NB4 (cell line): ENCODE data around the gene LSM11.
A peak's percentile ranks its signal among the peaks of the same experiment; 100 is the strongest.

Experiments
- DNase-seq: peaks from one replicate; pipeline ENCODE4 v3.0.0; 2010; ENCODE audit warnings: low read depth
- H3K4me3 ChIP-seq: one replicate; pipeline ENCODE4 v1.5.1; 2011; ENCODE audit warnings: mild to moderate bottlenecking, low read depth, low read length, moderate library complexity
- MAX ChIP-seq: IDR thresholded peaks from 2 replicates; pipeline ENCODE4 v1.6.1; 2011; ENCODE audit warnings: low read depth, low read length
- MYC ChIP-seq: IDR thresholded peaks from 2 replicates; pipeline ENCODE4 v1.6.1; 2011; ENCODE audit warnings: low read depth, low read length
- POLR2A ChIP-seq: IDR thresholded peaks from 2 replicates; pipeline ENCODE4 v1.6.1; 2011; ENCODE audit warnings: mild to moderate bottlenecking; ENCODE audit not compliant: insufficient read length; ENCODE audit errors: extremely low read depth
- TF ChIP-seq, protein P1 (sequence below): IDR thresholded peaks from one replicate; pipeline ENCODE4 v1.5.1; 2012; ENCODE audit warnings: low read depth, low read length

Gene LSM11

DNA sequence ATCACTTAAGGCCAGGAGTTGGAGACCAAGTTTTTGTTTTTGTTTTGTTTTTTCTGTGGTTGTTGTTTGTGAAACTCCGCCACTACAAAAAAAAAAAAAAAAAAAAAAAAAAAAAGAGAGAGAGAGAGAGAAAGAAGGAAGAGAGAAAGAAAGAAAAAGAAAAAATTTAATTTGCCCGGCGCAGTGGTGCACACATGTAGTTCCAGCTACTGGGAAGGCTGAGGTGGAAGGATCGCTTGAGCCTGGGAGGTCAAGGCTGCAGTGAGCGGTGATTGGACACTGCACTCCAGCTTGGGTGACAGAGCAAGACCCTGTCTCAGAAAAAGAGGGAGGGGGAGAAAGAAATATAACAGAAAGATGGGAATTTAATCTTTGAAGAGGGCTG, 11.4 kb upstream of the LSM11 start:
- peak overlapping the region; percentile 89 for H3K4me3 ChIP-seq
- TF ChIP-seq MAX (no peak), MYC (no peak), POLR2A (no peak)
- TF ChIP-seq, protein P1, sequence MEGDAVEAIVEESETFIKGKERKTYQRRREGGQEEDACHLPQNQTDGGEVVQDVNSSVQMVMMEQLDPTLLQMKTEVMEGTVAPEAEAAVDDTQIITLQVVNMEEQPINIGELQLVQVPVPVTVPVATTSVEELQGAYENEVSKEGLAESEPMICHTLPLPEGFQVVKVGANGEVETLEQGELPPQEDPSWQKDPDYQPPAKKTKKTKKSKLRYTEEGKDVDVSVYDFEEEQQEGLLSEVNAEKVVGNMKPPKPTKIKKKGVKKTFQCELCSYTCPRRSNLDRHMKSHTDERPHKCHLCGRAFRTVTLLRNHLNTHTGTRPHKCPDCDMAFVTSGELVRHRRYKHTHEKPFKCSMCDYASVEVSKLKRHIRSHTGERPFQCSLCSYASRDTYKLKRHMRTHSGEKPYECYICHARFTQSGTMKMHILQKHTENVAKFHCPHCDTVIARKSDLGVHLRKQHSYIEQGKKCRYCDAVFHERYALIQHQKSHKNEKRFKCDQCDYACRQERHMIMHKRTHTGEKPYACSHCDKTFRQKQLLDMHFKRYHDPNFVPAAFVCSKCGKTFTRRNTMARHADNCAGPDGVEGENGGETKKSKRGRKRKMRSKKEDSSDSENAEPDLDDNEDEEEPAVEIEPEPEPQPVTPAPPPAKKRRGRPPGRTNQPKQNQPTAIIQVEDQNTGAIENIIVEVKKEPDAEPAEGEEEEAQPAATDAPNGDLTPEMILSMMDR, result no peak
- no peak for DNase-seq

GRCh38 chr5:157732596-157733262, 10.8 kb upstream of the LSM11 start:
- no peak for DNase-seq
- TF ChIP-seq, protein P1, result no peak
- TF ChIP-seq POLR2A (no peak), MYC (no peak), MAX (no peak)
- H3K4me3 ChIP-seq, result no peak overlapping the region

GRCh38 chr5:157734436-157734835, 9.1 kb upstream of the LSM11 start:
- DNase-seq, result no peak
- H3K4me3 ChIP-seq, result no peak overlapping the region
- TF ChIP-seq POLR2A, result no peak
- no peak for TF ChIP-seq MAX
- no peak for TF ChIP-seq MYC
- TF ChIP-seq, protein P1, result no peak

- DNase-seq, result no peak
- no peak overlapping the region for H3K4me3 ChIP-seq
Observed at GRCh38 chr5:157735991-157736390, 7.5 kb upstream of the LSM11 start.

DNA sequence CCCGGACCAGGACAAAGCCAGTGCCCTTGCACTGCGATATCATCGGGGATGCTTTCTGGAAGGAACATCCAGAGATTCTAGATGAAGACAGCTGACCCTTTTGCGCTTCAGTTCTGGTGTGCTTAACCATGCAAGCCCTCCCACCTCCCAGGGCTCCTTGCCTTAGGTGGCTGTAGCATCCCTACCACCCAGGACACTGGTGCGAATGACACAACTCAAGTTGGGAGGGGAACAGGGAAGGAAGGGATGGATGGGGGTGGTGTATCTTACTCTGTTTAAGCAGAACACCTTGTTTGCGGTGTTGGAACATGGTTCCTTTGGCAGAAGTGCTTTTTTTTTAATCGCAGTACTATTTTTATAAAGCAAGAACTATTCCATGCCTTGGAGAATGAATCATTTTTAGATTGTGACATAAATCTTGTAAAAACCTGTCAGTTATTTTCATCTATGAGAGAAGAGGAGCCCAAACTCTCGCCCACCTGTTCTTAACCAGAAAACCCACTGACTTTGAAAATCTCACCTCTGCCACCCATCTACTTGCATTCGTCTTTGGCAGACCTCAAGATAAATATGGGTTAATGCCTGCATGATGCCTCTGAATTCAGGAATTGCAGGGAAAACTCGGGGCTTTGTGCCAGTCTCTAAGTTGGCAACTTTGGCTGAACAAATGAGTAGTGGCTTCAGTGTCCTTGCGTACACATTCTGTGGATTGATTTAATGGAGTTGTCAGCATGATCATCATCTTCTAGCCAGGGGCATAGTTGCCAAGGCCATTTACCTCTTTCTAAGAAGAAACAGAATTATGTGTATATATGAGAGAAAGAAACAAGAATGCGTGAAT, 3.9 kb upstream of the LSM11 start:
- TF ChIP-seq POLR2A (no peak), MAX (no peak), MYC (no peak)
- TF ChIP-seq, protein P1, result no peak
- no peak for DNase-seq
- no peak overlapping the region for H3K4me3 ChIP-seq

More at GRCh38 chr5:157735991-157736390, 7.5 kb upstream of the LSM11 start:
- no peak for TF ChIP-seq MYC

DNA sequence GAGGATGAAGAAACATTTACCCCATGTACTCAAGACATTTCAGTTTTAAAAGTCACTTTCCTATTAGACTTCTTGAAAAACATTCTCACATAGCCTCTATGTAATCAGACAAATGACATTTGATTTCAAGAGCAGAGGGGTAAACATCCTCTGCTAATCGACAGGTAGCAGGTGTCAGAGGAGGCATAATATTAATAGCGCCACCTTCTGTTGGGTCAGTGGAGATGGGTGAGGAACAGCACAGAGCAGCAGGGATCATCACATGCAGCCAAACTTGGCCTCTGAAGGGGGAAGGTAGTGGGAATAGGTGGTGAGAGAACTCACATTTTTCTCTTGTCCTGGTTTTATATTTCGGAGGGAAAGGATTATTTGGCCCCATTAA, 3.3 kb upstream of the LSM11 start:
- DNase-seq, result peak; percentile 30
- no peak overlapping the region for H3K4me3 ChIP-seq
- TF ChIP-seq, protein P1, result peak; percentile 39
- no peak for TF ChIP-seq MYC
- TF ChIP-seq MAX, result no peak
